ENCODE measurements around the gene SYT9.

GRCh38 chr11:7246179-7246578, 5.5 kb upstream of the SYT9 start:
- TF ChIP-seq EZH2 (IDR thresholded peaks at IDR 0.05; ENCODE audit: insufficient read depth, poor library complexity, severe bottlenecking) = no peak
- TF ChIP-seq EZH2phosphoT487 (IDR thresholded peaks at IDR 0.05; ENCODE audit: insufficient read depth, low read depth) = no peak
